ENCODE data around the gene MACC1.
A peak's percentile ranks its signal among the peaks of the same experiment; 100 is the strongest.

MACC1 gene

GRCh38 chr7:20238754-20239324 is 21.7 kb upstream of the MACC1 start:
- no peak for TF ChIP-seq POLR2A (IDR thresholded peaks at IDR 0.05; ENCODE audit: low read depth, low read length)
- no peak for DNase-seq (ENCODE audit: insufficient read length, low spot score)

GRCh38 chr7:20238194-20238753 is 21.1 kb upstream of the MACC1 start:
- TF ChIP-seq POLR2A (IDR thresholded peaks at IDR 0.05; ENCODE audit: low read depth, low read length): no peak
- DNase-seq (ENCODE audit: insufficient read length, low spot score): no peak
- no peak for FAIRE-seq

More at GRCh38 chr7:20238754-20239324, 21.7 kb upstream of the MACC1 start:
- FAIRE-seq: no peak

DNA sequence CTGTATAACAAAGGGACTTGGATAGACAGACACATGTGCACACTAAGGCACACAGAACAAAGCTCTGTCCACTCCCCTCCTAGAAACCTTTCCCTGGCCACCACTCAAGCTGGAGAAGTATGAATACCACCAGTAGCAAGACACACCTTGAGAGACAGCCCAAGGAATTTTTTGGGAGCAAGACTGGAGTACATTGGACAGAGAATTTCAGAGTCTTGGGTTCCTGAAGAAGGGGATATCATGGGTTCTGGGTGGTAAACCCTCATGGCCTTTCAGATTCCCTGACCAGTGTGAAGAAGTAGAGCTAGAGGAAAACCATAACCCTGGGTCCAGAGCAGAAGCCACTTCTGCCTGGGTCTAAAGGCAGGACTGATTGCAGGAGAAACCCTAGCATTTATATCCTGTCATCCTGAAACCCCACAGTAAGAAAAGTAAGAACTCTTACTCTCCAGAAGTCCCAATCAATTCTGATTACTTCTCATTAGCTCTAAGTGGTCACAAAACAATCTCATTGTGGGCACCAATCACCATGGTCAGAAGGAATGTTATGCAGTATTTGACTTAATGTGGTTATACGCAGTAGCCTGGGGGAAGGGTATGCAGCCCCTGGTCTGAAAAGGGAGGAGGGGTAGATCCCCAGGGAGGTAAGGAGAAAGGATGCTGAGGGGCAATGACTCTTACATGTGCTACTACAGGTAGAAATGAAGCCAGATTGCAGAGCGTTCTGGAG is 20.4 kb upstream of the MACC1 start:
- FAIRE-seq (no peak), DNase-seq (ENCODE audit: insufficient read length, low spot score) (no peak)
- TF ChIP-seq POLR2A (IDR thresholded peaks at IDR 0.05; ENCODE audit: low read depth, low read length): no peak

DNA sequence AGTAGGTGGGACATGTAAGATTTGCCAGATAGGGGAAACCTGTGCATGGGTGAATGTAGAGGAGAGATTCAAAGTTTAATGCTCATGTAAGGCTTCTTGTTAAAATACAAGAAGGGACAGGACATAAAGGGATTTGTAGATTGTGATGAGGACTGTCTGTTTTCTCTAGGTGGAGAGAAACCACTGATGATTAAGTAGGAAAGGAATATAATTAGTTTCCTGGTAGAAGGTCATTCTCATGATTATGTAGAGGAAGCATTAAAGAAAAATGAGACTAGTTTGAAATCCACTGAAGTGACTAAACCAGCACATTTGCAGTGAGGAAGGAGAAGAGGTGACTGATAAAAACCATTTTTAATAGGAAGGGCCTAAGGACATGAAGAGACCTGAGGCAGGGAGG is 19.6 kb upstream of the MACC1 start:
- FAIRE-seq (peak; percentile 36), DNase-seq (ENCODE audit: insufficient read length, low spot score) (no peak)
- TF ChIP-seq POLR2A (IDR thresholded peaks at IDR 0.05; ENCODE audit: low read depth, low read length): no peak

GRCh38 chr7:20236043-20236442 is 18.9 kb upstream of the MACC1 start:
- no peak for TF ChIP-seq POLR2A (IDR thresholded peaks at IDR 0.05; ENCODE audit: low read depth, low read length)
- FAIRE-seq (no peak), DNase-seq (ENCODE audit: insufficient read length, low spot score) (no peak)

GRCh38 chr7:20235288-20235687 is 18.1 kb upstream of the MACC1 start:
- FAIRE-seq (no peak), DNase-seq (ENCODE audit: insufficient read length, low spot score) (no peak)
- no peak for TF ChIP-seq POLR2A (IDR thresholded peaks at IDR 0.05; ENCODE audit: low read depth, low read length)

DNA sequence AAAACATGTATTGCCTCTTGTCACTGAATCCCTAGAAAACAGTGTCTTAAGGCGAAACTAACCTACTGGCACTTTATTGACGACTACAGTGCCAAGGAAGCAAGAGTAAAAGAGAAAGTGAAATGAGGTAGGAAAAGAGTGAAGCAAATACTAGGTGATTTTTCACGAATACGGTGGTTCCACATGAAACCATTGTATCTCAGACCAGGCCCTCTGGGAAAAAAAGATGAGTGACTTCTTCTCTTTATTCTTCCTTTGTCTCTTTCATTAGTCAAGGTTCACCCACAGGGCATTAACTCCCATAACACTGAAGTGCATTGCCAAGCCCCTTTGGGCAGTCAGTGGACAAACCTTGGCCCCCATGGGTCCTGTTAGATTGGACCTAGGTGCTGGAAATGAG is 16.2 kb upstream of the MACC1 start:
- no peak for FAIRE-seq
- TF ChIP-seq POLR2A (IDR thresholded peaks at IDR 0.05; ENCODE audit: low read depth, low read length): no peak

DNA sequence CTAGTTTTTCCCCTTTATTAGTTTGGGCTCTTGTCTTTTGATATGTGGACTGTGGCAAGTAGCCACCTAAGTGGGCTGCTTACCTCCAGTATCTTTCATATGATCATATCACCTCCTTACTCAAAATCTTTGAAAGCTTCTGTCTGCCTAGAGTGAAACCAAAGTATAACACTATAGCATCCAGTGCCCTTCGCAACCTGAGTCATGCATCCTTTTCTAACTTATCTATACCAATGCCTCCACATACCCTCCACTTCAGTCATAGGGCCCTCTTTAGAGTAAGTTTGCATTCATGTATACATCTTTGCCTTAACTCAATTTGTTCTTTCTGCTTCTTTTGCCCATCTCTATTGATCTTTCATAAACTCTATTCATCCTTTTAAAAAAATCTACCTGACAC is 15.7 kb upstream of the MACC1 start:
- FAIRE-seq (peak; percentile 15), DNase-seq (ENCODE audit: insufficient read length, low spot score) (no peak)
- TF ChIP-seq POLR2A (IDR thresholded peaks at IDR 0.05; ENCODE audit: low read depth, low read length): no peak

More for the DNA sequence above, 16.2 kb upstream of the MACC1 start:
- no peak for DNase-seq (ENCODE audit: insufficient read length, low spot score)

DNA sequence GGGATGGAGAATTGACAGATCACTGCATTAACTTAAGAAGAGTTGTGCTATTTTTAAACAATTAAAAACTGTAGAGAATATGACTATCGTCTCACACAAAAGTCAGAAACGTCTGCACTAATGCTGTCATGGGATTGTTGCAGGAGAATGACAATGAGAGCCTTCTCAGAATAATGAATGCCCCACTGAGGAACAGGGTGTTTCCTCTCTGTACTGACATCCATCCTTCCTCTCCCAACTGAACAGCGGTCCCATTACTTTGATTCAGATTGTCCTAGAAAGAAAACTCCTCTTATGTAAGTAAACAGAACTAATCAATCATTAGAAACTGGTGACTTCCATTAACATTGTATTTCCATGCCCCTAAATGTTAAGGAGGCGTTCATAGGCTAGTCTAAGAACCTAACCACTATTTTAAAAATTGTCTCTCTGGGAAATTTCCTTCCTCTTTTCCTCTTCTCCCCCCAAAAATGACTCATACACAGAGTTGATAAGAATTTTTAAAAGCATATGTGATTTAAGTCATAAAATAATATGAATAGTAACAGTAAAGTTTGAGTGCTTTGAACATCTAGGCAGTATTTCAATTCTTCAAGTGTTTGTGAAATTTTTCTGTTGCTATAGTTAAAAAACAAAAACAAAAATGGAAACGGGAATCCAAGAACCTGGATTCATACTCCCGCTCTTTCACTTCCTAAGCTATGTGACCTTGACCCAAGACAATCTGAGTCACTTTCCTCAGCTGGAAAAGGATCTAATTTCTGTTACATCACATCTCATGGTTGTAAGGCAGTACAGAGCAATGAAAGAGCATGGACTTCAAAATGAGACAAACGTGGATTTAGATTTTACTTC is 12.7 kb upstream of the MACC1 start:
- DNase-seq (ENCODE audit: insufficient read length, low spot score): peak; percentile 38
- TF ChIP-seq POLR2A (IDR thresholded peaks at IDR 0.05; ENCODE audit: low read depth, low read length): no peak
- peak; percentile 99 for FAIRE-seq

GRCh38 chr7:20229081-20229480 is 11.9 kb upstream of the MACC1 start:
- no peak for FAIRE-seq
- no peak for TF ChIP-seq POLR2A (IDR thresholded peaks at IDR 0.05; ENCODE audit: low read depth, low read length)

DNA sequence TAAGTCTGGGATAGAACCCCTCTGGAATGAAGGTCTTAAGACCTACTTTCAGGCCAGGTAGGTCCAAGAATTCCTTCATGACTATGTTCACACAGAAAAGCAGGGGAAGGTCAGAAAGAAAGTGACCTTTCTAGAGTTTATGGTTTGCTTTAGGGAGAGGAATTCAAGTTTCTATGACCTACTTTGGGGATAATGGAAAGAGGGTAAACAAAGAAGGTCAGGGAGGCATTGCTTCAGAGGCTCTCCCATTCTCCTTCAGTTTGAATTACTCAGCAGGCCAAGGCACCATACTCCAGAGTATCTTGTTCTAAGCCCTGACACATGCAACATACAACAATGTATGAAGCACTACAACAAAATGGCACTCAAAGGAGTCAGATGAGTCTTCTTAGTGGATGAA is 11.5 kb upstream of the MACC1 start:
- FAIRE-seq: peak; percentile 91
- DNase-seq (ENCODE audit: insufficient read length, low spot score): no peak
- no peak for TF ChIP-seq POLR2A (IDR thresholded peaks at IDR 0.05; ENCODE audit: low read depth, low read length)

More at GRCh38 chr7:20229081-20229480, 11.9 kb upstream of the MACC1 start:
- no peak for DNase-seq (ENCODE audit: insufficient read length, low spot score)

DNA sequence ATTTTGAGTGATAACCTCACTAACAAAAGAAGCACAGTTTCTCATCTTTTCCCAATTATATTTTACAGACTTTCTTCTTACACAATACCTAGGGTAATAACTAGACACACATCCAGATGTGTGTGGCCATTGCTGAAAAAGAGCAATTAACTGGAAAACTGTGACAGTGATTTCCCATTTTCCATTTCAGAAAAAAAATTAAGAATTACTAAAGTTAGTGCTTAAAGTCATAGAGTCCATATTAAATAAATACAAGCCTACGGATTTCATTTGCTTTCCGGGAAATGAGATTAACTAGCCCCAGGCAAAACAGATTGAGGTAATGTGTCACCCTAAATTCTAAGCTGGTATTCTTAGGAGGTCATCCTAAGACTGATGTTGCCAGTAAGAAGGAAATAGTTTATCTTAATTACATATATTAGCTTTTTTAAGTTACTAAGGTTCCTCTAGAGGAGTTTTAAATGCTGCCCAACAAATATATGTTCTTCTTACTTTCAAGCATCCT is 10.2 kb upstream of the MACC1 start:
- FAIRE-seq: no peak
- TF ChIP-seq POLR2A (IDR thresholded peaks at IDR 0.05; ENCODE audit: low read depth, low read length): no peak
- DNase-seq (ENCODE audit: insufficient read length, low spot score): no peak

GRCh38 chr7:20226860-20227259 is 9.7 kb upstream of the MACC1 start:
- no peak for TF ChIP-seq POLR2A (IDR thresholded peaks at IDR 0.05; ENCODE audit: low read depth, low read length)
- DNase-seq (ENCODE audit: insufficient read length, low spot score): no peak
- no peak for FAIRE-seq

DNA sequence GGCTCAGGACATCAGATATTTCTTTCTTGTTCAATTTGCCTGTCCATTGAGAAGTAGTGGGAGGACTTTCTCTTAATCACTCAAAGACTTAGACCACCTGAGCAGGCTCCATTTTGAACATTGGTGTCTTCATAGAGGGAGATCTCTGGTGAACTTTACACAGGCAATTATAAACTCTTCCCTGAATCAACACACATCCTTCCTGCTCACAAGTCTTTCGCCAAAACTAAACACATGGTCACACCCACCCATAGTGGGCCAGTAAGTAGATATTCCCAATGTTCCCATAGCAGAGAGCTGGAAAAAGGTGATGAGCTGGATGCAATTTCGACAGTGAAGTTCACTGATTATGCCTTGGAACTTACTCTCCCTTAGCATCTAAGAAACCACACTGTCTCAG is 8.2 kb upstream of the MACC1 start:
- DNase-seq (ENCODE audit: insufficient read length, low spot score) (no peak), FAIRE-seq (no peak)
- TF ChIP-seq POLR2A (IDR thresholded peaks at IDR 0.05; ENCODE audit: low read depth, low read length): no peak

Measured in H54 (cell line).